GM12873 (cell line): ENCODE results near the gene SEC24D.

Experiments
- CTCF ChIP-seq: IDR thresholded peaks from 2 replicates; pipeline ENCODE4 v1.5.1; 2012; ENCODE audit warnings: low read depth, mild to moderate bottlenecking, moderate library complexity, low read length, control low read depth; ENCODE audit not compliant: insufficient read depth; ENCODE audit errors: missing control alignments

The SEC24D gene

GRCh38 chr4:118803253-118803652, 32.7 kb downstream of the SEC24D start:
- no peak for TF ChIP-seq CTCF

GRCh38 chr4:118801895-118802575, 33.9 kb downstream of the SEC24D start:
- TF ChIP-seq CTCF, result no peak

- TF ChIP-seq CTCF, result no peak
These were observed 36.5 kb downstream of the SEC24D start for GRCh38 chr4:118799231-118799942.

- TF ChIP-seq CTCF, result peak; percentile 29
These were observed 37.3 kb downstream of the SEC24D start for GRCh38 chr4:118798658-118799057.

GRCh38 chr4:118797558-118798142, 38.3 kb downstream of the SEC24D start:
- no peak for TF ChIP-seq CTCF

GRCh38 chr4:118790544-118790943, 45.4 kb downstream of the SEC24D start:
- TF ChIP-seq CTCF, result no peak

GRCh38 chr4:118788911-118789310, 47.0 kb downstream of the SEC24D start:
- TF ChIP-seq CTCF, result no peak
